DMS79 (cell line): ENCODE data around the gene HELZ2.

ENCODE experiments used
- DNase-seq: peaks from one replicate; lab custom pipeline; 2025; lab: John Stamatoyannopoulos, UW

HELZ2 gene

GRCh38 chr20:63538204-63539091 lies 35.6 kb downstream of the HELZ2 start:
- peak; percentile 95 for DNase-seq

- DNase-seq = peak; percentile 81
Observed at GRCh38 chr20:63537525-63538203, 36.4 kb downstream of the HELZ2 start.

- DNase-seq = no peak
Observed at GRCh38 chr20:63536997-63537524, 37.0 kb downstream of the HELZ2 start, which contains the start of gene PTK6. PTK6 (minus strand) TSS chr20:63537376; CDS start chr20:63537314, 62 bp downstream.

DNA sequence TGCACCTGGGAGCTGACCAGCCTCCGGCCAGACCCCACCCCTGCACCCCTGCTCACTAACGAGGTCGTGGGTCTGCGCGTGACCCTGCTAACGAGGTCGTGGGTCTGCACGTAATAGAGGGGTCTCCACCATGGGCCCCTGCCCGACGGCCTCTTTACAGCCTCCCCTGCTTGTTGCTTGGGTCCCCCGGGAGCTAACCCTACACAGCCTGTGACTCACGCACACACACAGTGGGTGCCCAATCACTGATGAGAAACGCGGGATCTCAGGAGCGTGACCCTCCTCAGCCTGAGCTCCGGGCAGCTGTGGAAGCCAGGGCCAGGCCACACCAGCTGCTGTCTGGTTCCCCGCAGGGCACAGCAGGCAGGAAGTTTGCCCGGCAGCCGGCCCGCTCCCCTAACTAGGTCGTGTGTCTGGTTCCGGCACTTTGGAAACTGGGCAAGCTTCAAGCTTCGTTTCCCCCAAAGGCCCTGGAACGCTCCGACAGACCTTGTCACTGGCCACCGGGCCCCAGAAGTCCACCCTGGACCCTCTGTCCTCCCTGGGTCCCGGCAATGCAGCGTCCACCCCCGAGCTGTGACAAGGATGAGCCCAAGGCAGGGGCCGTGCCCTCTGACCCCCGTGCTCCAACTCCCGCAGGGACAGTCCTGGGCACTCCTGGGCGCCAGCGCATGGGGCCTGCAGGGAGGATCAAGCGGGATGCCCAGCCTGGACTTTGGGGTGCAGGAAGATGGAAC lies 37.6 kb downstream of the HELZ2 start:
- no peak for DNase-seq

DNA sequence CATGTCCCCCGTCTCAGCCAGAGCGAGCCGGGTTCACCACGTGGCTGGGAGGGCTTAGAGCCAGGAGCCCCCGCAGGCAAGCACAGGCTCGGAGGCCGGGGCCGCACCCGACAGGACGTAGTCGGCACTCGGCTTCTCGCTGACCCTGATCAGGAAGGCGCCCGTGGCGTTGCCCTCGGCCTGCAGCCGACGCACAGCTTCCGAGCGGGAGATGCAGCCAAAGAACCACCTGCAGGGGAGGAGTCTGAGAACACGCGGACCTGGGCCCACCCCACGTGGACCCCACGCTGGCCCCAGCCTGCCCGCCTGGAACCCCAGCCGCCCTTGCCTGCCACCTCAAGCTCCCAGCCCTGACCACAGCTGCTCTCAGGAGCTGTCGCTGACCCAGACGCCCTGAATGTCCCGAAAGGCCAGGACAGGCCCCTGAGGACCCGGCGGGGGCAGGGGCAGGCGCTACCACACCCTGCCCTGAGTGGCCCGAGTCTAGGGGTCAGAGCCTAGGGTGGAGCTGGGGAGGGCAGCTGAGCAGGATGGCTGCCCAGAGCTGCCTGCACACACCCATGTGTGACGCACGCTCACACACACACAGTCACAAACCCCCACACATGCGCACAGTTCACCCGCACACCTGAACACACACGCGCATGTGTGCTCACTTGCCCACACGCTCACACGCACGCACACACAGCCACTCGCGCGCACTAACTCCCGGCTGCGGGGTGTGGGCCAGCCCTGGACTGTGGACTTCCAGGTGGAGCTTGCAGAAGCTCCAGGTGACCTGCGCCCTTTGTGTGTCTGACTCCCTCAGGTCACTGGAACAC lies 39.0 kb downstream of the HELZ2 start:
- no peak for DNase-seq

DNA sequence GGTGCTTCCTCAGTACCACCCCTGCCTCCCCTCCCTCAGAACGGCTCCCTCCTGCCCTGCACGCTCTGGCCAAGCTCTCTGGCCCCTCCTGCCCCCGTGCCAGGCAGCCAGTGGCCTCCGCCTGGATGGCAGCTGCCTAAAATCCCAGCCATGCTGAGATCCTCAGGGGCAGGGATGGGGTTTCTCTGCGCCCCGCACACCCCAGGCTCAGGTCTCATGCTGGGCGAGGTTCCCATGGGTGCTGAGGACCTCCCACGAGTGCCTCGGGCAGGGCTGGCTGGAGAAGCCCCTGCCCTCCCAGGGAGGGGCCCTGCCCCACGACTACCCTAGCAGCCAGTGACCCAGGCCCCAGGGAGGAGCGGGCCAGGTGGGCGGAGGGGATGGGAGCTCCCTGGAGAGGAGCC lies 39.6 kb downstream of the HELZ2 start:
- no peak for DNase-seq

GRCh38 chr20:63533871-63534393 lies 40.1 kb downstream of the HELZ2 start:
- DNase-seq = no peak

DNA sequence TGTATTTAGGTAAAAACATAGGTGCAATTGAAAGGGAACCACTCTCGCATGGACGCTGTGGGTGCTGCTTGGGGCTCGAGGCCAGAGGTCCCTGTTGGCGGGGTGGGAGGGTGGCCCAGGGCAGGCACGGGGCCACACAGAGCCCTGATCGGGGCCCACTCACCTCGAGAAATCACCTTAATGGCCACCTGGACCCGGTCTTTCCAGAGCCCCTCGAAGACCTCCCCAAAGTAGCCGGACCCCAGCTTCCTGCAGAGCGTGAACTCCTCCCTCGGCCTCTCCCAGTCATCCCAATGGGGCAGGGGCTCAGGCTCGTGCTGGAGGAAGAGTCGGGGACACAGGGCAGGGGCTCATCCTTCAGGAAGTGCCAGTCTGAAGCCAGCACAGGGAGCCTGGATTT lies 40.7 kb downstream of the HELZ2 start:
- no peak for DNase-seq

GRCh38 chr20:63532449-63532971 lies 41.5 kb downstream of the HELZ2 start:
- DNase-seq = no peak

GRCh38 chr20:63531686-63532448 lies 42.2 kb downstream of the HELZ2 start:
- no peak for DNase-seq

DNA sequence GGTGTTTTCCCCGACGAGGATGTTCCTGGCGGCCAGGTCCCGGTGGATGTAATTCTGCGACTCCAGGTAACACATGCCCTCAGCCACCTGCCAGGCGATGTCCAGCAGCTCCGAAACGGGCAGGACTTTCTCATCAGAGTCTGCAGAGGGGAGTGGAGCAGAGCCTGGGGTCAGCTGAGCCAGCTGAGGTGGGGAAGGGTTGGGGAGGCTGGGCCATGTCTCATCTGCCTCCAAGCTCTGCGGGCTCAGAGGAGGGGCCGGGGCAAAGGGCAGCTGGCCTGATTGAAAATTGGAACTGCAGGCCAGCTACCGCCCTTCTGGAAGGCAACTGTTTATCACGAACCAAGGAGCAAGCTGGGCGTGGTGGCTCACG lies 43.3 kb downstream of the HELZ2 start:
- no peak for DNase-seq

- DNase-seq = no peak
Observed at GRCh38 chr20:63529861-63530787, 43.9 kb downstream of the HELZ2 start.

DNA sequence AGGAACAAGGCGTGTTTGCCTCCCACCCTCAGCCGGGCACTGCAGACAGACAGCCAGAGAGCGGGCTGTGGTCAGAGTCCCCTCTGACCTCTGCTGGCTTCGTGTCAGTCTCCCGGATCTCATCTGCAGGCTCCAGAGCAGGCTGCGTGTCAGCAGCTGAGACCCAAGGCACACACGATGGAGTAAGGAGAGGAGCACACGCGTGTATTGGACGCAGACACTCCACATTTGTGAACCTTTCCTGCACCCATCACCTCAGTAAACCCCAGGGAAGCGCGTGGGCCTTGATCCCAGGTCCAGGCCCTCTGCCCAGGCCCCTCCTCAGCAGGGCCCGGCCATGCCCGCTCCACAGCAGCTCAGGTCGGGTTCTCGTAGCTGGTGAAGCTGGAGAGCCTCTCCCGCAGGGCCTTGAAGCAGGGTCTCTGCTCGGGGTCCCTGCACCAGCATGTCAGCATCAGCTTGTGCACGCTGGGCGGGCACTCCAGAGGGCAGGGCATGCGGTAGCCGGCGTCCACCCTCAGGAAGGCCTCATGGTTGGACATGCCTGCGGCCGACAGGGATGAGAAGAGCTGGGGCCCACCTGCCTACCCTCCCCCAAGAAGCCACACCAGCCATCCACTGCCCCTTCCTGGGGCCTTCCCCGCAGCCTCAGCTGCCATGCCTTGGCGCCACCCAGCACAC lies 44.7 kb downstream of the HELZ2 start:
- DNase-seq = no peak

DNA sequence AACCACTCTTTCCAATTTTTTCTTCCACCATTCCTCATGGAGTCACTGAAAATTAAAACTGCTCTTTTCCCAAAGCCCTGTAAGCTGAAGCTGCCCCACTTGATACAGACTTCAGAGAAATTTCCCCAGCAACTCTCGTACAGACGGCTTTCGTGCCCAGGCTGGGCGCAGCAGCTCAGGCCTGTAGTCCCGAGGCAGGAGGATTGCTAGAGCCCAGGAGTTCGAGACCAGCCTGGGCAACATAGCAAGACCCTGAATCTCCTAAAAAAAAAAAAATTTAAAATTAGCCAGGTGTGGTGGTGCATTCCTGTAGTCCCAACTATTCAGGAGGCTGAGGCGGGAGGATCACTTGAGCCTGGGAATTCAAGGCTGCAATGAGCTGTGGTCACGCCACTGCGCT lies 46.9 kb downstream of the HELZ2 start:
- DNase-seq = no peak

- DNase-seq = no peak
Observed at GRCh38 chr20:63525971-63526370, 48.1 kb downstream of the HELZ2 start.

- no peak for DNase-seq
Observed at GRCh38 chr20:63525185-63525584, 48.9 kb downstream of the HELZ2 start.
